Activated CD8-positive, alpha-beta T cell treated with anti-CD3 and anti-CD28 coated beads for 36 hours (primary cell): ENCODE results near the gene EPS15. TPM values are rescaled to one million over a fixed set of nuclear protein-coding genes. Genes with fewer than 3 reads are reported as not detected.
A peak's percentile ranks its signal among the peaks of the same experiment; 100 is the strongest.

Experiments used
- ATAC-seq: fragments of 200-7000 bp; cut with Tn5 transposase; one replicate; pipeline ENCODE4 v1.10.0; 2021; ENCODE audit warnings: mild to moderate bottlenecking, moderate library complexity
- CTCF ChIA-PET: fragments of 350-600 bp; sonication (Branson Sonifier 250); formaldehyde crosslinking; loops from one replicate; lab custom pipeline; 2021; ENCODE audit warnings: antibody characterized with exemption; lab: Charles Lee
- POLR2A ChIA-PET: fragments of 350-600 bp; sonication (Branson Sonifier 250); formaldehyde crosslinking; loops from one replicate; lab custom pipeline; 2021; ENCODE audit warnings: antibody characterized with exemption; lab: Charles Lee
- DNase-seq: peaks from one replicate; pipeline ENCODE4 v3.0.0-alpha.2; 2020
- H3K27ac Mint-ChIP-seq: one replicate; pipeline ENCODE4 v1.8.0; 2021; ENCODE audit warnings: mild to moderate bottlenecking, mixed read lengths
- H3K27me3 Mint-ChIP-seq: one replicate; pipeline ENCODE4 v1.8.0; 2021; ENCODE audit warnings: mixed read lengths
- H3K36me3 Mint-ChIP-seq: one replicate; pipeline ENCODE4 v1.8.0; 2021; ENCODE audit warnings: low read depth, mixed read lengths
- H3K4me1 Mint-ChIP-seq: one replicate; pipeline ENCODE4 v1.8.0; 2021; ENCODE audit warnings: low read depth, mixed read lengths
- H3K4me3 Mint-ChIP-seq: one replicate; pipeline ENCODE4 v1.8.0; 2021; ENCODE audit warnings: mild to moderate bottlenecking, moderate library complexity, mixed read lengths
- H3K9me3 Mint-ChIP-seq: one replicate; pipeline ENCODE4 v1.8.0; 2021; ENCODE audit warnings: mixed read lengths
- CTCF ChIP-seq: fragments of 200-600 bp; IDR thresholded peaks from one replicate; pipeline ENCODE4 v1.8.0; 2022; ENCODE audit warnings: antibody characterized with exemption, mild to moderate bottlenecking
- intact Hi-C: fragments of 100-400 bp; cut with micrococcal nuclease; formaldehyde crosslinking; loops from one replicate; pipeline ENCODE4 v1.10.0; 2022
- total RNA-seq, 2 experiments: library from RNA; stranded (reverse); gene quantifications; one replicate each; pipeline ENCODE4 v1.2.3, GENCODE V29; 2021

Gene EPS15
- total RNA-seq, 2 experiments from 2014 or later: 56.6 to 63.6 TPM

GRCh38 chr1:51330331-51331201, 188.5 kb downstream of the EPS15 start, which contains the start of gene TTC39A:
TTC39A (minus strand) TSS chr1:51330562; CDS start chr1:51330477, 85 bp downstream.
- Mint-ChIP-seq H3K27me3 (peaks cover 28% of the 10 kb centered on the region), H3K36me3 (no peaks in the 10 kb centered on the region), H3K4me1 (peaks cover 8% of the 10 kb centered on the region), H3K27ac (no peak within 1 kb of the TSS), H3K9me3 (no peaks in the 10 kb centered on the region), H3K4me3 (peak within 1 kb of the TSS; percentile 63)
- ATAC-seq: peak; percentile 24
- CTCF ChIA-PET: interaction anchor here (1.0 to 1.8 kb wide), 6 partner anchors 17 to 141 kb away, joined by 3 to 5 read pairs (median 4); no protein-coding TSS in a partner anchor
- no peak for TF ChIP-seq CTCF
- POLR2A ChIA-PET: no interaction called here
- intact Hi-C loops: no loop called here
- DNase-seq: no peak

- H3K4me1 Mint-ChIP-seq: peaks cover 8% of the 10 kb centered on the region
- peaks cover 28% of the 10 kb centered on the region for H3K27me3 Mint-ChIP-seq
- DNase-seq: no peak
- CTCF ChIA-PET: interaction anchor here (1.2 kb wide), 1 partner anchor 33 kb away, joined by 3 read pairs; no protein-coding TSS in a partner anchor
- POLR2A ChIA-PET: interaction anchor here (1.1 kb wide), 1 partner anchor 369 kb away, joined by 3 read pairs; the partner anchor contains the start of gene FAF1
- no peak overlapping the region for H3K27ac Mint-ChIP-seq
- H3K4me3 Mint-ChIP-seq: peak overlapping the region; percentile 37
- no peaks in the 10 kb centered on the region for H3K9me3 Mint-ChIP-seq
- no peaks in the 10 kb centered on the region for H3K36me3 Mint-ChIP-seq
- TF ChIP-seq CTCF: no peak
- ATAC-seq: no peak
- intact Hi-C loops: no loop called here
Measured at GRCh38 chr1:51329443-51330325, 189.4 kb downstream of the EPS15 start.

- ChIA-PET POLR2A (interaction anchor here (1.1 kb wide), 1 partner anchor 369 kb away, joined by 3 read pairs; the partner anchor contains the start of gene FAF1), CTCF (no interaction called here)
- Mint-ChIP-seq H3K27ac (no peak overlapping the region), H3K4me1 (peaks cover 8% of the 10 kb centered on the region), H3K36me3 (no peaks in the 10 kb centered on the region), H3K4me3 (no peak overlapping the region), H3K9me3 (no peaks in the 10 kb centered on the region), H3K27me3 (peaks cover 28% of the 10 kb centered on the region)
- DNase-seq: no peak
- no peak for TF ChIP-seq CTCF
- no peak for ATAC-seq
- intact Hi-C loops: no loop called here
Measured at GRCh38 chr1:51328926-51329325, 190.1 kb downstream of the EPS15 start.

- Mint-ChIP-seq H3K4me3 (no peak overlapping the region), H3K36me3 (no peaks in the 10 kb centered on the region), H3K9me3 (no peaks in the 10 kb centered on the region), H3K4me1 (peaks cover 8% of the 10 kb centered on the region), H3K27ac (no peak overlapping the region), H3K27me3 (peaks cover 29% of the 10 kb centered on the region)
- ChIA-PET POLR2A (no interaction called here), CTCF (no interaction called here)
- DNase-seq: no peak
- intact Hi-C loops: no loop called here
- TF ChIP-seq CTCF: no peak
- ATAC-seq: no peak
Measured at GRCh38 chr1:51328279-51328678, 190.8 kb downstream of the EPS15 start.
